ENCODE data around the gene SNX18.
"Not testable (repeated sequence)": the region's sequence is repeated elsewhere in the genome, so short reads cannot be mapped to it uniquely, and the experiment has no call there.

Gene SNX18

GRCh38 chr5:54535149-54535844 is 17.7 kb downstream of the SNX18 start:
- DNase-seq, result no peak
- in situ Hi-C loops (cut with MboI; ENCODE audit: low pct_unique_long_range_greater_than_20kb, low sequenced_read_pairs), result no loop called here

DNA sequence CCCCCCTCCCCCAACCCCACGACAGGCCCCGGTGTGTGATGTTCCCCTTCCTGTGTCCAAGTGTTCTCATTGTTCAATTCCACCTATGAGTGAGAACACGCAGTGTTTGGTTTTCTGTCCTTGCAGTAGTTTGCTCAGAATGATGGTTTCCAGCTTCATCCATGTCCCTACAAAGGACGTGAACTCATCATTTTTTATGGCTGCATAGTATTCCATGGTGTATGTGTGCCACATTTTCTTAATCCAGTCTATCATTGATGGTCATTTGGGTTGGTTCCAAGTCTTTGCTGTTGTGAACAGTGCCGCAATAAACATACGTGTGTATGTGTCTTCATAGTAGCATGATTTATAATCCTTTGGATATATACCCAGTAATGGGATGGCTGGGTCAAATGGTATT is 18.8 kb downstream of the SNX18 start:
- DNase-seq; in situ Hi-C loops (cut with MboI; ENCODE audit: low pct_unique_long_range_greater_than_20kb, low sequenced_read_pairs): not testable (repeated sequence)

- DNase-seq; in situ Hi-C loops (cut with MboI; ENCODE audit: low pct_unique_long_range_greater_than_20kb, low sequenced_read_pairs): not testable (repeated sequence)
Measured at GRCh38 chr5:54536861-54537260, 19.3 kb downstream of the SNX18 start.

DNA sequence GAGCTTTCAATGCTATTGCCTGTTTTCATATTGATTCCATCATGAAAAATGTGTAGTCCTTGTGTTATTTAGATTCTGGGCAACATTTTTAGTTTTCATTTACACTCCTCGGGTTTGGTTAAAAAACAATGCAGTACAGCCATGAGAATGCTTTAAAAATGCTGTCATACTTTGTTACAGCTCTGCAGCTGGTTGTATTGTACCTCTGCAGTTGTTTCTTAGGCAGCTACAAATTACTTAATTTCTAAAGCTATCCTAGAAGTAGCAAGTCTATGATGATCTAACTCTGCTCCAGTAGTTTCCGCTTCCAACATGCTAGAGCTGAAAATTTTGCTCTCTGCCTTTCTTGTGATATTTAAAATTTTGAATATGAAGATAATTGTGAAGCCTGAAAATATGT is 20.2 kb downstream of the SNX18 start:
- DNase-seq, result no peak
- in situ Hi-C loops (cut with MboI; ENCODE audit: low pct_unique_long_range_greater_than_20kb, low sequenced_read_pairs), result no loop called here

DNA sequence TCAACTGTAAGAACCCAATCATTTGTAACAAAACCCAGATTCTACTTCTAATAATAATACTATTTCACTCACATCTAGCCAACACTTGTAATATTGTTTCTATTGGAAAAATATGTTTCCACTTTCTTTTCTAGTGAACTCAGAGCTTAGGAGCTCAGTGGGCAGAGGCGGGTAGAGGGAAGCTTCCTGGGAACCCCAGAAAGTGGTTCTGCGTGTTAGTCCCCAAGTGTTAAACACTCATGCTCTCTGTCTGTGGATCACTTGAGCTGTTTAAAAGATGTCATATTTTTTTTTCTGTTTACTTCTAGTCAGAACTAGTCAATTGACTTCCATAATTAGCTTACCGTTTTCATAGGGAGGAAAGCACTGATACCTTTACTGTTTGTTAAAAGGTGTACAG is 20.6 kb downstream of the SNX18 start:
- in situ Hi-C loops (cut with MboI; ENCODE audit: low pct_unique_long_range_greater_than_20kb, low sequenced_read_pairs), result no loop called here
- DNase-seq, result no peak

DNA sequence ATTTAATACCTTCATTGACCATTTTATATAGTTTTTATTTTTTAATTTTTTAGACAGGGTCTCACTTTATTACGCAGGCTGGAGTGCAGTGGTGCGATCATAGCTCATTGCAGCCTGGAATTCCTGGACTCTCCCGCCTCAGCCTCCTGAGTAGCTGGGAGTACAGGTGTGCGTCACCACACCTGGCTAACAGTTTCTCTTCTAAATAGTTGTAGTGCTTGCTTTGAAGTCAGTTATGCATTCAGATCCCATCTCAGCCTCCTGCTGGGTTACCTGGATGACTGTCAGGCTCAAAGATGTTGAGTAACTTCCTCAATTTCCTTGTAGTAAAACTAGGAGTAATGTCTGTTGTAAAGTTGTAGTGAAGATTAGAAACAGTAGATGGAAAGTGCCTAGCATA is 21.4 kb downstream of the SNX18 start:
- DNase-seq, result no peak
- in situ Hi-C loops (cut with MboI; ENCODE audit: low pct_unique_long_range_greater_than_20kb, low sequenced_read_pairs), result no loop called here

- in situ Hi-C loops (cut with MboI; ENCODE audit: low pct_unique_long_range_greater_than_20kb, low sequenced_read_pairs), result no loop called here
- no peak for DNase-seq
Measured at GRCh38 chr5:54540286-54540685, 22.7 kb downstream of the SNX18 start.

GRCh38 chr5:54541823-54542783 is 24.5 kb downstream of the SNX18 start:
- DNase-seq, result no peak
- in situ Hi-C loops (cut with MboI; ENCODE audit: low pct_unique_long_range_greater_than_20kb, low sequenced_read_pairs), result no loop called here

- in situ Hi-C loops (cut with MboI; ENCODE audit: low pct_unique_long_range_greater_than_20kb, low sequenced_read_pairs), result no loop called here
- DNase-seq, result no peak
Measured at GRCh38 chr5:54544044-54544443, 26.5 kb downstream of the SNX18 start.

- no peak for DNase-seq
- in situ Hi-C loops (cut with MboI; ENCODE audit: low pct_unique_long_range_greater_than_20kb, low sequenced_read_pairs), result no loop called here
Measured at GRCh38 chr5:54545796-54546195, 28.2 kb downstream of the SNX18 start.

DNA sequence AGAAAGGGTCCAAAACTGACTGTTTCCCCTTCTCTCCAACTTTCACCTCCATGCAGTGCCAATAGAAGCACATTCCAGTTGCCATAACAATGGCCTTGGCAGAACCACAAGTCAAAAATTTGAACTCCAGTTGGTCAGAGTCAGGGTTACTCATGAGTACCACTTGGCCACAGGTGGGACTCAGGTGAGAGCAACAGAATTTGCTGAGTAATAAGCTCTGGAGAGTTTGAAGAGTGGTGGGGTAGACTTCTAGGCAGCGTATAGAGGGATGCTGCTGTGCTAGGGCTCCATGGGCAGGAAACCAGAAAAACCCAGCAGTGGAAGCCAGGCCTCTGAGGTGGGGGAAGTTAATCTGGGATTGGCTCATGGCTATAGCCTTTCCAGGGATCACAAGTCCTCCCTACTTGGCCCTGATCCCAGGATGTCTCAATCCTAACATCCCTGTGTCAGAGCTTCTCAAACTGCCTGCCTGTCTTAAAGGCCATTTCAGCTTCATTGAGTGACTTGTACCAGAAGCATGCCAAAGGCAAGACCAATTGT is 30.2 kb downstream of the SNX18 start:
- no peak for DNase-seq
- in situ Hi-C loops (cut with MboI; ENCODE audit: low pct_unique_long_range_greater_than_20kb, low sequenced_read_pairs), result no loop called here

DNA sequence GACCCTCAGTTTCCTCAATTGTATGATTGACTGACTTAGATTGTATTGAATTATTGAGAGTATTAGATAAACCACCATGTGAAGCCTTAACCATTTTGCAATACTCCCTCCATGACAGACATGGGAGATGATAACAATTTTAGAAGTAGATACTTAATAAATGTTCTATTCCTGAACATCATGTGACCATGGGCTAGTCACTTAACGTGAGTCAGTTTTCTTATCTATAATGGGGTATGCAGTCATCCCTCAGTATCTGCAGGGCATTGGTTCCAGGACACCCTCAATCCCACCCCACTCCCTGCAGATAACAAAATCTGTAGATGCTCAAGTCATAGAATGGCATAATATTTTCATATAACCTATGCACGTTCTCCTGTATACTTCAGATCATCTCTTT is 31.0 kb downstream of the SNX18 start:
- no peak for DNase-seq
- in situ Hi-C loops (cut with MboI; ENCODE audit: low pct_unique_long_range_greater_than_20kb, low sequenced_read_pairs), result no loop called here

GRCh38 chr5:54551292-54551691 is 33.7 kb downstream of the SNX18 start:
- in situ Hi-C loops (cut with MboI; ENCODE audit: low pct_unique_long_range_greater_than_20kb, low sequenced_read_pairs), result no loop called here
- no peak for DNase-seq

- in situ Hi-C loops (cut with MboI; ENCODE audit: low pct_unique_long_range_greater_than_20kb, low sequenced_read_pairs), result no loop called here
- no peak for DNase-seq
Measured at GRCh38 chr5:54551926-54552325, 34.4 kb downstream of the SNX18 start.

DNA sequence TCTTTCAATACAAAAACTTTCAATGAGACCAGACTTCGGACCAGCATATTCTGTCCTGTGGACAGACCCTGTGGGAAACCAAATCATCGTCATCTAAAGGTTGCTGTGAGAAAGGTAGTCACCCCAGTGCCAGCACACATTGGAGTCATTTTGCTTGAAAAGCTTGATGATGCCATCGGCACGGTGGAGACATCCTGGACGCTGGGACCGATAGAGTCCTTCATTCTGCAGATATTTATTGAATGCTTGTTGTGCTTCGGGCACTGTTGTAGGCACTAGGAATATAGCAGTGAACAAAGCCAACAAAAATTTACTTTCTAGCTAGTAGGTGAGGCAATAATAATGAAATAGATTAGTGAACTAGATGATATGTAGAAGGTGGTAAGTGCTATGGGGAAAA is 34.9 kb downstream of the SNX18 start:
- in situ Hi-C loops (cut with MboI; ENCODE audit: low pct_unique_long_range_greater_than_20kb, low sequenced_read_pairs), result no loop called here
- DNase-seq, result no peak

DNA sequence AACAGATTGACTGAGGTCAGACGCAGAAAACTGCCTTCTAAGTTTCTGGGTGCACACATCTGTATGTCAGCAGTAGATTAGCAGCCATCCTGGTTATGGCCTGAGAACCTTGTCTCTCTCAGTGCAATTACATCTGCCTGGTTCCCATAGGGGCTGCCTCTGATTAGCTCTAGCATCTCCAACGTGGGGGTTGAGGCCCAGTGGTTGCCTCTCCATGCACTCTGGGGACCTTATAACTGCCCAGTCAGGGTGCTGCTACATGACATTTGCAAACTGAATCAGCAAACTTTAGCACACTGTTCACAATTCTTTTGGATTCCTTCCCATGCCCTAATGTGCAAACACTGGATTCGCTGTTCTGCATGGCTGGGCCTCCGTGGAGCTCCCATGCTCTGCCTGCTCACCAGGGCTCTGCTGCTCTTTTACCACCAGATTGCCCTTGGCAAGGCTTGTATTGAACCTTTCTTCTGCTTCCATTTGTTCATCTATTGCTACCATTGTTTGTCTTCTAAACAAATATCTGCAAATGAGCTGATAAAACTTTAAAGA is 36.2 kb downstream of the SNX18 start:
- no peak for DNase-seq
- in situ Hi-C loops (cut with MboI; ENCODE audit: low pct_unique_long_range_greater_than_20kb, low sequenced_read_pairs), result no loop called here

DNA sequence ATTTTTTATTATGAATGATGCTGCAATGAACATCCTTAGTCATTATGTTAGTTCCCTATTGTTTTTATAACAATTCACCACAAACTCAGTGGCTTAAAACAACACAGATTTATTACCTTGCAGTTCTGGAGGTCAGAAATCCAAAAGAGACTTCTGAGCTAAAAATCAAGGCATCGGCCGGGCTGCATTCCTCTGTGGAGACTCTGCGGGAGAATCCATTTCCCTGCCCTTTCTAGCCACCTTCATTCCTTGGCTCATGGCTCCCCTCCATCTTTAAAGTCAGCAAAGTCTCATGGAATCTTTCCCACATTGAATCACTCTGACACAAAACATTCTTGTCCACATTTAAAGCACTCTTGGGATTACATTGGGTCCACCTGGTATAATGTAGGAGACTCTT is 38.6 kb downstream of the SNX18 start:
- DNase-seq, result no peak
- in situ Hi-C loops (cut with MboI; ENCODE audit: low pct_unique_long_range_greater_than_20kb, low sequenced_read_pairs), result no loop called here

DNA sequence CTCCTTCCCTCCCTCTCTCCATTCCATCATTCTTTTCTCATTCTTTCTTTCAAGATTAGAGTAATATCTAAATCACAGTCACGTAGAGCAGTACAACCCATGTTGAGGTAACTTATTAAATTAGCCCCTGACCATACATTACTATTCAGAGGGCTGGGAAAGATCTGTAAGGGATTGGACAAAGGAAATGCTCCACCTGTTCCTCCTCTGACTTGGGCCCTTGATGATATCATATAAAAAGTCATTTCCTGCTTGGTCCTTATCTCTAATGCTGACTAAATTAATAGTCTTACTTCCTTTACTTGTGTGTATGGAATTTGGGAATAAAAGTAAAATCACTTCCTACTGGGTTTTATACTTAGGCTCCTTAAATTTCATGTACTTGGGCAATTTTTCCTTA is 40.8 kb downstream of the SNX18 start:
- in situ Hi-C loops (cut with MboI; ENCODE audit: low pct_unique_long_range_greater_than_20kb, low sequenced_read_pairs), result no loop called here
- DNase-seq, result no peak

GRCh38 chr5:54561651-54562050 is 44.1 kb downstream of the SNX18 start:
- in situ Hi-C loops (cut with MboI; ENCODE audit: low pct_unique_long_range_greater_than_20kb, low sequenced_read_pairs), result no loop called here
- no peak for DNase-seq

All from KBM-7 (cell line).